ENCODE data around the gene ZBTB42. TPM values are rescaled to one million over a fixed set of nuclear protein-coding genes. Genes with fewer than 3 reads are reported as not detected.

Gene ZBTB42
- total and polyA plus RNA-seq, 4 donors = 1.5 to 9.4 (median 4.9) TPM

GRCh38 chr14:104752735-104753527 lies 48.0 kb upstream of the ZBTB42 start, which contains the start of gene SIVA1:
Gene SIVA1, plus strand, starts transcription at chr14:104753147. Its CDS starts 55 bp downstream, at chr14:104753202.
- TF ChIP-seq CTCF (IDR thresholded peaks at IDR 0.05; ENCODE audit: low read depth, low read length, missing input control) (no peak), HNF4G (IDR thresholded peaks at IDR 0.05) (peak; percentile 10), NR2F2 (IDR thresholded peaks at IDR 0.05) (peak; percentile 91), REST (IDR thresholded peaks at IDR 0.05) (peak; percentile 43), EGR1 (IDR thresholded peaks at IDR 0.05; ENCODE audit: low read depth in 2 of 2) (peak; percentile 78 to 88), ATF3 (IDR thresholded peaks at IDR 0.05) (no peak), FOXA2 (IDR thresholded peaks at IDR 0.05) (no peak), JUND (IDR thresholded peaks at IDR 0.05) (peak in 1 of 2 donors; percentile 40), GABPA (IDR thresholded peaks at IDR 0.05 in 1 of 2, conservative IDR thresholded peaks at IDR 0.05 in 1 of 2) (peak in 1 of 2 donors; percentile 55), TAF1 (conservative IDR thresholded peaks at IDR 0.05) (no peak), FOXA1 (IDR thresholded peaks at IDR 0.05) (no peak), YY1 (IDR thresholded peaks at IDR 0.05) (peak; percentile 79), SP1 (IDR thresholded peaks at IDR 0.05) (peak; percentile 97), HNF4A (conservative IDR thresholded peaks at IDR 0.05) (peak in 1 of 2 donors; percentile 56), MAX (IDR thresholded peaks at IDR 0.05) (peak; percentile 65), RXRA (IDR thresholded peaks at IDR 0.05) (peak; percentile 75 to 78), RAD21 (IDR thresholded peaks at IDR 0.05) (peak; percentile 22 to 36), ZBTB33 (IDR thresholded peaks at IDR 0.05) (peak; percentile 73)
- under 1% methylated on average over 95 of the region's 95 CpGs for WGBS

More at GRCh38 chr14:104752735-104753527, 48.0 kb upstream of the ZBTB42 start, which contains the start of gene SIVA1:
- Histone ChIP-seq H3K27ac (ENCODE audit: low read depth in 1 of 2, low read length in 2 of 2) (peak within 1 kb of the TSS; percentile 89 to 92), H3K27me3 (ENCODE audit: control insufficient read depth in 4 of 4, insufficient read depth in 4 of 4, low read length in 3 of 4) (no peaks in the 10 kb centered on the region), H3K4me1 (ENCODE audit: control insufficient read depth in 4 of 4, insufficient read depth in 4 of 4, low read length in 3 of 4) (peaks cover 12 to 52% (median 42%) of the 10 kb centered on the region in 4 donors), H3K9ac (ENCODE audit: low read depth in 1 of 2, low read length in 2 of 2) (peak within 1 kb of the TSS; percentile 47 to 83), H3K4me3 (ENCODE audit: low read depth in 1 of 3, low read length in 3 of 3) (peak within 1 kb of the TSS; percentile 51 to 95 (median 85)), H3K36me3 (ENCODE audit: control insufficient read depth in 4 of 4, insufficient read depth in 3 of 4, low read depth in 1 of 4, low read length in 3 of 4) (peaks cover 2 to 23% (median 12%) of the 10 kb centered on the region in 4 donors), H3K9me3 (ENCODE audit: control insufficient read depth in 4 of 4, low read length in 3 of 4) (no peaks in the 10 kb centered on the region)
- peak; percentile 97 for DNase-seq (ENCODE audit: low spot score)

Data from liver (tissue), 9 donors.